K562 (cell line): ENCODE results near the gene MYO1D. TPM values are rescaled to one million over a fixed set of nuclear protein-coding genes. Genes with fewer than 3 reads are reported as not detected.
A peak's percentile ranks its signal among the peaks of the same experiment; 100 is the strongest.

ENCODE experiments used
- ATAC-seq: fragments of 200-7000 bp; cut with Tn5 transposase; 3 replicates; pipeline ENCODE4 v1.9.1; 2020; ENCODE audit warnings: moderate library complexity
- BruUV-seq: library from RNA; stranded (reverse); fragments of 400-500 nt; replicated peaks from 2 replicates; lab custom pipeline; 2021; lab: Mats Ljungman, UMichigan
- CTCF ChIA-PET: fragments of 300-600 bp; formaldehyde crosslinking; extraction: SDS; loops from one replicate; lab custom pipeline; 2021; ENCODE audit warnings: low intra/inter-chr PET ratio; lab: Yijun Ruan, JAX
- POLR2A ChIA-PET: fragments of 300-600, 350-650 bp; sonication (Branson Sonifier 250); formaldehyde crosslinking; extraction: SDS; loops from one replicate; lab custom pipeline; 2021; ENCODE audit warnings: antibody characterized with exemption, inconsistent platforms; lab: Yijun Ruan, JAX
- DNase-seq, 4 experiments: peaks; one replicate each; pipeline versions ENCODE4 v3.0.0 to v3.0.0-alpha.2; 2011 to 2018; ENCODE audit warnings: low spot score in 3 of 4, mixed read lengths in 3 of 4; ENCODE audit errors: extremely low read depth in 1 of 4
- FAIRE-seq: peaks from 2 replicates; lab custom pipeline; 2011; peaks lifted over from hg19 to GRCh38; lab: Jason Lieb, UNC
- H2AFZ ChIP-seq: 2 replicates; pipeline ENCODE4 v1.6.0; 2011; ENCODE audit warnings: low read depth, low read length, control low read depth, inconsistent platforms
- H3K27ac ChIP-seq: fragments of 200-600 bp; 3 replicates; pipeline ENCODE4 v1.8.0; 2011; ENCODE audit warnings: low read depth, mild to moderate bottlenecking, control low read depth, inconsistent platforms, low read length, moderate library complexity, mixed read lengths; ENCODE audit errors: extremely low read depth
- H3K27me3 ChIP-seq, 2 experiments: fragments of 300-600 bp in 1 of 2; 2 replicates in 1 of 2; 3 replicates in 1 of 2; pipeline versions ENCODE4 v1.6.0 to v1.8.0; 2011; ENCODE audit warnings: inconsistent platforms in 2 of 2, low read length in 2 of 2, mild to moderate bottlenecking in 1 of 2, mixed read lengths in 1 of 2, moderate library complexity in 1 of 2; ENCODE audit not compliant: control insufficient read depth in 2 of 2, insufficient read depth in 2 of 2
- H3K36me3 ChIP-seq: fragments of 300-600 bp; 3 replicates; pipeline ENCODE4 v1.8.0; 2011; ENCODE audit warnings: mild to moderate bottlenecking, low read length, inconsistent platforms; ENCODE audit not compliant: control insufficient read depth, insufficient read depth
- H3K4me1 ChIP-seq, 2 experiments: fragments of 200-600 bp in 1 of 2; replicated peaks in 1 of 2; 2 replicates in 1 of 2; 3 replicates in 1 of 2; pipeline versions ENCODE4 v1.5.1 to v1.8.0; 2011; ENCODE audit warnings: inconsistent platforms in 2 of 2, low read length in 2 of 2, mild to moderate bottlenecking in 1 of 2, mixed read lengths in 1 of 2, moderate library complexity in 1 of 2; ENCODE audit not compliant: control insufficient read depth in 2 of 2, insufficient read depth in 2 of 2
- H3K4me2 ChIP-seq: 2 replicates; pipeline ENCODE4 v1.6.1; 2011; ENCODE audit warnings: low read length, control low read depth, inconsistent platforms, mixed read lengths; ENCODE audit not compliant: insufficient read depth
- H3K4me3 ChIP-seq: fragments of 200-600 bp; sonication (generic), shearing (Covaris generic); 2 replicates; pipeline ENCODE4 v1.5.1; 2016; ENCODE audit warnings: control low read depth, inconsistent platforms
- H3K79me2 ChIP-seq: fragments of 200-600 bp; 3 replicates; pipeline ENCODE4 v1.8.0; 2011; ENCODE audit warnings: low read length, inconsistent platforms; ENCODE audit not compliant: control insufficient read depth, insufficient read depth
- H3K9ac ChIP-seq, 2 experiments: 2 replicates each; pipeline versions ENCODE4 v1.6.0 to v1.6.1; 2011; ENCODE audit warnings: low read depth in 2 of 2, low read length in 2 of 2, control low read depth in 1 of 2, inconsistent platforms in 1 of 2, mild to moderate bottlenecking in 1 of 2, mixed read lengths in 1 of 2; ENCODE audit not compliant: insufficient read depth in 1 of 2
- H3K9me1 ChIP-seq: one replicate; pipeline ENCODE4 v1.6.0; 2011; ENCODE audit warnings: inconsistent platforms, mild to moderate bottlenecking, low read length, moderate library complexity; ENCODE audit not compliant: control insufficient read depth, insufficient read depth
- H3K9me3 ChIP-seq: replicated peaks from 2 replicates; pipeline ENCODE4 v1.5.1; 2011; ENCODE audit warnings: low read depth, low read length, inconsistent platforms; ENCODE audit not compliant: control insufficient read depth, insufficient read depth
- H4K20me1 ChIP-seq: replicated peaks from 2 replicates; pipeline ENCODE4 v1.6.1; 2011; ENCODE audit warnings: low read length, inconsistent platforms, mixed read lengths; ENCODE audit not compliant: control insufficient read depth, insufficient read depth
- AFF4 ChIP-seq: sonication (generic); formaldehyde crosslinking; IDR thresholded peaks from 2 replicates; pipeline ENCODE4 v1.8.0; 2023; ENCODE audit warnings: mild to moderate bottlenecking, missing genetic modification reagents
- LCOR ChIP-seq: sonication (generic); formaldehyde crosslinking; IDR thresholded peaks from 2 replicates; pipeline ENCODE4 v1.8.0; 2022; ENCODE audit warnings: mild to moderate bottlenecking, missing genetic modification reagents
- ZNF780A ChIP-seq: fragments of 250-450 bp; sonication (Bioruptor Pico); IDR thresholded peaks from 2 replicates; pipeline ENCODE4 v1.5.0; 2021; ENCODE audit warnings: mild to moderate bottlenecking
- WGBS: fragments of 100-300 bp; shearing (Covaris generic); methylation state at CpG from one replicate; pipeline ENCODE4 v1.1.6; 2016; ENCODE audit warnings: low coverage, mixed read lengths; ENCODE audit not compliant: insufficient coverage; ENCODE audit errors: missing lambda C conversion rate; 5-methylcytosine and 5-hydroxymethylcytosine counted together
- in situ Hi-C: fragments of 300-500 bp; cut with MboI; formaldehyde crosslinking; loops from 4 replicates; pipeline ENCODE4 v1.15.0; 2018; ENCODE audit warnings: inconsistent platforms, mixed read lengths
- intact Hi-C: fragments of 100-400 bp; cut with micrococcal nuclease; formaldehyde crosslinking; loops from 2 replicates; pipeline ENCODE4 v1.14.2; 2022
- polyA plus RNA-seq, 8 experiments: library from polyadenylated mRNA; depleted of rRNA in 4 of 8; stranded (reverse) in 5 of 8; unstranded in 3 of 8; fragments of >200 nt; fragmentation: Nextera tagmentation in 2 of 8; fragmentation: Illumina TruSeq in 1 of 8; extraction: Ambion mirVana in 2 of 8; extraction: Trizol in 1 of 8; gene quantifications; 2 replicates each; pipeline versions ENCODE4 v1.2.1 to v1.2.3, GENCODE V29; 2011 to 2014; ENCODE audit warnings: inconsistent platforms in 1 of 8, missing spikeins in 1 of 8
- total RNA-seq, 7 experiments: library from RNA; depleted of rRNA in 6 of 7; stranded (reverse); fragments of >200 nt in 6 of 7; fragmentation: Illumina TruSeq in 2 of 7; extraction: Trizol in 2 of 7; gene quantifications; 2 replicates each; pipeline versions ENCODE4 v1.2.1 to v1.2.3, GENCODE V29; 2011 to 2021; ENCODE audit warnings: low replicate concordance in 1 of 7
- TF ChIP-seq, protein P1 (sequence below): fragments of 200-800 bp; sonication (Bioruptor generic); IDR thresholded peaks from 2 replicates; pipeline ENCODE4 v1.6.1; 2017; ENCODE audit warnings: missing genetic modification characterization, missing compliant biosample characterization

MYO1D gene
- total and polyA plus RNA-seq, 9 of the 15 experiments (the other 6 are each of a cell fraction or from before 2014, with no cell fraction given): 2.1 to 71.2 (median 45.4) TPM

DNA sequence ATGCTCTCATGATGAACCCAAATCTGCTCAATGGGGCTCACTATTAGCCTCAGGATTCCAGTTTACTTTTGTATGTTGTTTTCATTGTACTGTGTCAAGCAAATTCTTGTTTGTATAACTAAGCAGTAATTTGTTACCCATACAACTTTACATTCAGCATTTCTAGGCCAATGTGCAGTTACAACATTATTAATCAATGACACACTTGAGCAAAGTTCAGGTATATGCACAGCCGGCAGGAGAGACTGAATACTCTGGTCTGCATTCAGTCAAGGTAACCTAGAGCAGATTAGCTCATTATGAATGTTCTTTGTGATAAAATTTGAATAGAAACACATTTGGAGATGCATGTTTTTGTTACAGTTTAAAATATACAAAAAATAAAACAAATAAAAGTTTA is 2.2 kb upstream of the MYO1D start:
- H3K9ac ChIP-seq: no peak overlapping the region
- peaks cover 27% of the 10 kb centered on the region for H3K79me2 ChIP-seq
- in situ Hi-C loops: loop anchor here (10.0 kb wide), 1 partner anchor 94 kb away; no protein-coding TSS in a partner anchor
- H3K27me3 ChIP-seq: no peaks in the 10 kb centered on the region
- no peak overlapping the region for H3K4me2 ChIP-seq
- intact Hi-C loops: no loop called here
- peaks cover 4% of the 10 kb centered on the region; the same call in 1 of the 3 replicates for H3K36me3 ChIP-seq
- H3K4me1 ChIP-seq: peaks cover 13 to 32% of the 10 kb centered on the region in 2 experiments
- no peak overlapping the region for H3K4me3 ChIP-seq
- ATAC-seq (no peak), FAIRE-seq (no peak), DNase-seq (no peak)
- ChIA-PET CTCF (interaction anchor here (3.8 kb wide), 1 partner anchor 96 kb away, joined by 73 read pairs; no protein-coding TSS in a partner anchor), POLR2A (interaction anchor here (1.5 to 4.7 kb wide), 2 partner anchors 32 to 96 kb away, joined by 3 to 23 read pairs; no protein-coding TSS in a partner anchor)
- TF ChIP-seq, protein P1, sequence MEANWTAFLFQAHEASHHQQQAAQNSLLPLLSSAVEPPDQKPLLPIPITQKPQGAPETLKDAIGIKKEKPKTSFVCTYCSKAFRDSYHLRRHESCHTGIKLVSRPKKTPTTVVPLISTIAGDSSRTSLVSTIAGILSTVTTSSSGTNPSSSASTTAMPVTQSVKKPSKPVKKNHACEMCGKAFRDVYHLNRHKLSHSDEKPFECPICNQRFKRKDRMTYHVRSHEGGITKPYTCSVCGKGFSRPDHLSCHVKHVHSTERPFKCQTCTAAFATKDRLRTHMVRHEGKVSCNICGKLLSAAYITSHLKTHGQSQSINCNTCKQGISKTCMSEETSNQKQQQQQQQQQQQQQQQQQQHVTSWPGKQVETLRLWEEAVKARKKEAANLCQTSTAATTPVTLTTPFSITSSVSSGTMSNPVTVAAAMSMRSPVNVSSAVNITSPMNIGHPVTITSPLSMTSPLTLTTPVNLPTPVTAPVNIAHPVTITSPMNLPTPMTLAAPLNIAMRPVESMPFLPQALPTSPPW: no peak
- H3K27ac ChIP-seq: no peak overlapping the region
- no TSS peak for BruUV-seq
- no peaks in the 10 kb centered on the region for H4K20me1 ChIP-seq
- 53% methylated on average over 1 of the region's 1 CpG for WGBS
- H3K9me3 ChIP-seq: no peaks in the 10 kb centered on the region
- H3K9me1 ChIP-seq: no peaks in the 10 kb centered on the region
- H2AFZ ChIP-seq: no peak overlapping the region

- no peak overlapping the region for H3K27ac ChIP-seq
- ATAC-seq (no peak), DNase-seq (no peak), FAIRE-seq (no peak)
- peak overlapping the region; percentile 62 for H2AFZ ChIP-seq
- H3K9me1 ChIP-seq: no peaks in the 10 kb centered on the region
- in situ Hi-C loops: loop anchor here (10.0 kb wide), 1 partner anchor 93 kb away; no protein-coding TSS in a partner anchor
- intact Hi-C loops: no loop called here
- no peak overlapping the region; a peak in 1 of 4 replicates for H3K9ac ChIP-seq
- peaks cover 13 to 31% of the 10 kb centered on the region in 2 experiments for H3K4me1 ChIP-seq
- 61% methylated on average over 3 of the region's 3 CpGs for WGBS
- H4K20me1 ChIP-seq: no peaks in the 10 kb centered on the region
- H3K4me2 ChIP-seq: no peak overlapping the region
- no peaks in the 10 kb centered on the region for H3K27me3 ChIP-seq
- ChIA-PET CTCF (interaction anchor here (1.0 to 3.8 kb wide), 4 partner anchors 92 to 416 kb away, joined by 3 to 73 read pairs (median 6); no protein-coding TSS in a partner anchor), POLR2A (interaction anchor here (1.5 to 6.9 kb wide), 7 partner anchors 8 to 95 kb away, joined by 3 to 51 read pairs (median 13); partner anchors contain the start of gene TMEM98)
- no peak overlapping the region for H3K4me3 ChIP-seq
- no TSS peak for BruUV-seq
- H3K79me2 ChIP-seq: peaks cover 36% of the 10 kb centered on the region
- peaks cover 12% of the 10 kb centered on the region; the same call in 2 of the 3 replicates for H3K36me3 ChIP-seq
- H3K9me3 ChIP-seq: no peaks in the 10 kb centered on the region
- TF ChIP-seq AFF4 (CRISPR knock-in tag) (no peak), LCOR (CRISPR knock-in tag) (no peak), ZNF780A (no peak)
These were observed 1.3 kb upstream of the MYO1D start for GRCh38 chr17:32878211-32878610.
